Trophoblast cell (in vitro differentiated cells and primary cell): Measurements from ENCODE around the gene DOCK2.

Source experiments
- DNase-seq, 2 donors: peaks; one replicate each; pipeline ENCODE4 v3.0.0-alpha.2; 2016
- H2AFZ ChIP-seq: 2 replicates; pipeline ENCODE4 v1.6.1; 2013; ENCODE audit warnings: low read length, moderate library complexity, mild to moderate bottlenecking; ENCODE audit not compliant: insufficient read depth, poor library complexity
- H2AK5ac ChIP-seq: 2 replicates; pipeline ENCODE4 v1.6.1; 2013; ENCODE audit warnings: mild to moderate bottlenecking, low read length
- H2BK120ac ChIP-seq: 2 replicates; pipeline ENCODE4 v1.6.1; 2013; ENCODE audit warnings: low read length, mild to moderate bottlenecking, moderate library complexity; ENCODE audit not compliant: insufficient read depth, poor library complexity
- H2BK12ac ChIP-seq: 2 replicates; pipeline ENCODE4 v1.6.1; 2013; ENCODE audit warnings: mild to moderate bottlenecking, low read length, moderate library complexity
- H2BK5ac ChIP-seq: 2 replicates; pipeline ENCODE4 v1.6.1; 2013; ENCODE audit warnings: low read length, low read depth, moderate library complexity, mild to moderate bottlenecking; ENCODE audit not compliant: poor library complexity
- H3K14ac ChIP-seq: 2 replicates; pipeline ENCODE4 v1.6.1; 2013; ENCODE audit warnings: mild to moderate bottlenecking, low read length
- H3K18ac ChIP-seq: 2 replicates; pipeline ENCODE4 v1.6.1; 2013; ENCODE audit warnings: mild to moderate bottlenecking, low read length
- H3K23ac ChIP-seq: 2 replicates; pipeline ENCODE4 v1.6.1; 2013; ENCODE audit warnings: low read length
- H3K27ac ChIP-seq: 2 replicates; pipeline ENCODE4 v1.5.1; 2013; ENCODE audit warnings: low read depth, mild to moderate bottlenecking, inconsistent platforms, low read length, moderate library complexity
- H3K27me3 ChIP-seq: 2 replicates; pipeline ENCODE4 v1.6.1; 2013; ENCODE audit warnings: inconsistent platforms, mild to moderate bottlenecking, low read length, moderate library complexity; ENCODE audit not compliant: insufficient read depth
- H3K36me3 ChIP-seq, 2 experiments: 1 replicate in 1 of 2; 2 replicates in 1 of 2; pipeline ENCODE4 v1.6.1; 2013; ENCODE audit warnings: low read length in 2 of 2, mild to moderate bottlenecking in 2 of 2, moderate library complexity in 1 of 2; ENCODE audit not compliant: insufficient read depth in 2 of 2, control insufficient read depth in 1 of 2
- H3K4ac ChIP-seq: 2 replicates; pipeline ENCODE4 v1.6.1; 2013; ENCODE audit warnings: low read depth, mild to moderate bottlenecking, low read length, moderate library complexity
- H3K4me1 ChIP-seq, 2 experiments: 1 replicate in 1 of 2; 2 replicates in 1 of 2; pipeline ENCODE4 v1.6.1; 2013; ENCODE audit warnings: low read length in 2 of 2, mild to moderate bottlenecking in 2 of 2, moderate library complexity in 1 of 2; ENCODE audit not compliant: insufficient read depth in 2 of 2, control insufficient read depth in 1 of 2
- H3K4me2 ChIP-seq: 2 replicates; pipeline ENCODE4 v1.6.1; 2013; ENCODE audit warnings: inconsistent platforms, mild to moderate bottlenecking, low read length, moderate library complexity
- H3K4me3 ChIP-seq: 2 replicates; pipeline ENCODE4 v1.5.1; 2013; ENCODE audit warnings: mild to moderate bottlenecking, low read depth, low read length, inconsistent platforms
- H3K79me1 ChIP-seq: one replicate; pipeline ENCODE4 v1.6.1; 2013; ENCODE audit warnings: low read length
- H3K79me2 ChIP-seq: 2 replicates; pipeline ENCODE4 v1.6.1; 2013; ENCODE audit warnings: low read length, mild to moderate bottlenecking; ENCODE audit not compliant: control insufficient read depth, insufficient read depth, poor library complexity
- H3K9ac ChIP-seq: 2 replicates; pipeline ENCODE4 v1.6.1; 2013; ENCODE audit warnings: mild to moderate bottlenecking, low read length
- H3K9me3 ChIP-seq: 2 replicates; pipeline ENCODE4 v1.6.1; 2013; ENCODE audit warnings: low read depth, mild to moderate bottlenecking, control low read depth, inconsistent platforms, low read length; ENCODE audit not compliant: insufficient read depth
- H4K12ac ChIP-seq: 2 replicates; pipeline ENCODE4 v1.6.1; 2013; ENCODE audit warnings: low read depth, mild to moderate bottlenecking, low read length, moderate library complexity
- H4K8ac ChIP-seq: 2 replicates; pipeline ENCODE4 v1.6.1; 2013; ENCODE audit warnings: low read depth, mild to moderate bottlenecking, low read length, moderate library complexity
- H4K91ac ChIP-seq: one replicate; pipeline ENCODE4 v1.6.1; 2013; ENCODE audit warnings: low read depth, mild to moderate bottlenecking, low read length, moderate library complexity
- WGBS: extraction: QIAGEN DNeasy Blood & Tissue Kit; methylation state at CpG from one replicate; pipeline ENCODE4 v1.1.7; 2013; ENCODE audit warnings: missing lambda C conversion rate; ENCODE audit not compliant: insufficient read length, insufficient coverage; ENCODE audit errors: extremely low coverage; 5-methylcytosine and 5-hydroxymethylcytosine counted together

Gene DOCK2

DNA sequence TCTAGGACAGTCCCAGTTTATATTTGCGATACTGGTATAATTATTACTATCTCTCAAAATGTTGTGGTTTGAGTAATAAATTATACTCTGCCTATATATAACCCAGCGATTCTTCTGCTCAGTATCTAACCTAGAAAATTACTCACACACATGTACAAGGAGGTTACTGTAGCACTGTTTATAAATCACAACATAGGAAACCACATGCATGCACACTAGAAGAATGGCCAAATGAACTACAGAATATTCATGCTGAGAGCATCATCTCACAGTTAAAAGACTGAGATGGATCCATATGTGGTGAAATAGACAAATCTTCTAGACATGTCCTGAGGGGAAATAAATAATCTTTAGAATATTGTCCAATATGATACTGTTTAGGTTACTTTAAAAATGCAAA is 281.2 kb downstream of the DOCK2 start:
- Histone ChIP-seq H3K4me2 (no peak overlapping the region), H3K36me3 (no peaks in the 10 kb centered on the region), H3K4me1 (no peaks in the 10 kb centered on the region), H3K9me3 (no peaks in the 10 kb centered on the region), H4K8ac (no peak overlapping the region), H3K4me3 (no peak overlapping the region), H3K27me3 (no peaks in the 10 kb centered on the region), H2BK5ac (no peak overlapping the region), H3K79me1 (no peaks in the 10 kb centered on the region), H2BK120ac (no peak overlapping the region), H3K4ac (no peak overlapping the region), H3K14ac (no peak overlapping the region), H3K79me2 (no peaks in the 10 kb centered on the region), H2AFZ (no peak overlapping the region), H3K27ac (no peak overlapping the region), H3K18ac (no peak overlapping the region), H4K12ac (no peak overlapping the region), H4K91ac (no peak overlapping the region), H2BK12ac (no peak overlapping the region), H3K9ac (no peak overlapping the region), H2AK5ac (no peak overlapping the region), H3K23ac (no peak overlapping the region)
- DNase-seq, result no peak
- WGBS, result no CpG with 5 or more reads among the region's 2 CpGs

GRCh38 chr5:169920474-169920873 is 283.4 kb downstream of the DOCK2 start:
- no peaks in the 10 kb centered on the region for H3K36me3 ChIP-seq
- no peaks in the 10 kb centered on the region for H3K4me1 ChIP-seq
- no peak overlapping the region for H3K23ac ChIP-seq
- H3K27ac ChIP-seq, result no peak overlapping the region
- no peaks in the 10 kb centered on the region for H3K9me3 ChIP-seq
- H3K4me3 ChIP-seq, result no peak overlapping the region
- no peak overlapping the region for H2BK12ac ChIP-seq
- no peak overlapping the region for H3K14ac ChIP-seq
- no peak overlapping the region for H2AFZ ChIP-seq
- H3K4me2 ChIP-seq, result no peak overlapping the region
- no peaks in the 10 kb centered on the region for H3K79me1 ChIP-seq
- H4K12ac ChIP-seq, result no peak overlapping the region
- no peak overlapping the region for H2BK5ac ChIP-seq
- H3K18ac ChIP-seq, result no peak overlapping the region
- H3K27me3 ChIP-seq, result no peaks in the 10 kb centered on the region
- no peak overlapping the region for H2BK120ac ChIP-seq
- H4K91ac ChIP-seq, result no peak overlapping the region
- H4K8ac ChIP-seq, result no peak overlapping the region
- WGBS, result no CpG with 5 or more reads among the region's 3 CpGs
- no peaks in the 10 kb centered on the region for H3K79me2 ChIP-seq
- no peak overlapping the region for H3K9ac ChIP-seq
- H2AK5ac ChIP-seq, result no peak overlapping the region
- H3K4ac ChIP-seq, result no peak overlapping the region
- DNase-seq, result no peak

GRCh38 chr5:169921384-169921783 is 284.3 kb downstream of the DOCK2 start:
- Histone ChIP-seq H4K91ac (no peak overlapping the region), H3K79me2 (no peaks in the 10 kb centered on the region), H3K4me2 (no peak overlapping the region), H2AFZ (no peak overlapping the region), H3K9ac (no peak overlapping the region), H2BK12ac (no peak overlapping the region), H3K23ac (no peak overlapping the region), H4K8ac (no peak overlapping the region), H3K4me1 (no peaks in the 10 kb centered on the region), H4K12ac (no peak overlapping the region), H3K79me1 (no peaks in the 10 kb centered on the region), H3K27ac (no peak overlapping the region), H3K27me3 (no peaks in the 10 kb centered on the region), H3K18ac (no peak overlapping the region), H3K9me3 (no peaks in the 10 kb centered on the region), H3K36me3 (no peaks in the 10 kb centered on the region), H2BK5ac (no peak overlapping the region), H3K4me3 (no peak overlapping the region), H3K4ac (no peak overlapping the region), H2BK120ac (no peak overlapping the region), H3K14ac (no peak overlapping the region), H2AK5ac (no peak overlapping the region)
- WGBS, result no CpG with 5 or more reads among the region's 3 CpGs
- no peak for DNase-seq

DNA sequence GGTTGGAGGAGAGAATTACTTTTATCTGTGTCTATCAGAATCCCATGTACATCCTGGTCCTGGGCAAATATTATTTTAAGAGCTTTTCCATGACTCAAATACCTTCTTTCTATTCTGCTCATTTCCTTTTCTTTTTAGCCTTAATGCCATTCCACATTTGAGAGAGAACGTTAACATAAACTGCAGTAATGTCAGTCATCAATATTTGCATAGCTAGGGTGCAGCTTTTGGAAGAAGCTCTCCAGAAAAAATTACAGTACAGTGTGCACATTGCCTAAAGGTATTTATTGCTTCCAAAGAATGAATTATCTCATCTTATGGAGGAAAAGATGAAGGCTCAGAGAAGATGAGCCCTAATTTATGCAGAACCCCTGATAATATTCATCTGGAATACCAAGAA is 284.9 kb downstream of the DOCK2 start:
- Histone ChIP-seq H3K18ac (no peak overlapping the region), H4K12ac (no peak overlapping the region), H4K91ac (no peak overlapping the region), H3K27ac (no peak overlapping the region), H2BK5ac (no peak overlapping the region), H3K79me2 (no peaks in the 10 kb centered on the region), H4K8ac (no peak overlapping the region), H3K36me3 (no peaks in the 10 kb centered on the region), H3K14ac (no peak overlapping the region), H2BK12ac (no peak overlapping the region), H2BK120ac (no peak overlapping the region), H3K4me2 (no peak overlapping the region), H3K4me3 (no peak overlapping the region), H3K79me1 (no peaks in the 10 kb centered on the region), H3K4ac (no peak overlapping the region), H2AFZ (no peak overlapping the region), H3K9me3 (no peaks in the 10 kb centered on the region), H2AK5ac (no peak overlapping the region), H3K27me3 (no peaks in the 10 kb centered on the region), H3K4me1 (no peaks in the 10 kb centered on the region), H3K9ac (no peak overlapping the region), H3K23ac (no peak overlapping the region)
- DNase-seq, result no peak
- no CpG with 5 or more reads among the region's 1 CpG for WGBS
